ENCODE data around the gene MUC4.

The MUC4 gene

DNA sequence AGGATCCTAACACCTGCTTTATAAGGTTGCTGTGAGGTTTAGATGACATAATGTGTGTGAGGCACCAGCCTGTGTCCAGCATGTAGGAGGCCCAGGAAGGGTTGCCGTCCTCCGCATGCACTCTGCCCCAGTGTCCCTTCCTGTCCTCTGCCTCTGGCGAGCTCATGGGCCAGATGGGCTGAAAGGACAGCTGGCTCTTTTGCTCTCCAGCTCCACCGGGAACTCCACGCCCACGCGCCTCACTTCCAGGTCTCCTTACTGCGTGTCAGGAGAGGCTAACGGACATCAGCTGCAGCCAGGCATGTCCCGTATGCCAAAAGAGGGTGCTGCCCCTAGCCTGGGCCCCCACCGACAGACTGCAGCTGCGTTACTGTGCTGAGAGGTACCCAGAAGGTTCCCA, 78.8 kb downstream of the MUC4 start:
- TF ChIP-seq ZNF565 (CRISPR knock-in tag; conservative IDR thresholded peaks at IDR 0.05; ENCODE audit: low read depth) (no peak), ZFP30 (CRISPR knock-in tag; IDR thresholded peaks at IDR 0.05) (no peak), CSDC2 (CRISPR knock-in tag; IDR thresholded peaks at IDR 0.05) (no peak), OSR1 (CRISPR knock-in tag; IDR thresholded peaks at IDR 0.05) (no peak), ARNTL (CRISPR knock-in tag; IDR thresholded peaks at IDR 0.05; ENCODE audit: borderline replicate concordance, low read depth) (no peak), TOX (CRISPR knock-in tag; IDR thresholded peaks at IDR 0.05; ENCODE audit: borderline replicate concordance) (no peak), ISL1 (CRISPR knock-in tag; IDR thresholded peaks at IDR 0.05) (no peak), ZFP3 (CRISPR knock-in tag; IDR thresholded peaks at IDR 0.05) (no peak)
- TF ChIP-seq, protein P1, sequence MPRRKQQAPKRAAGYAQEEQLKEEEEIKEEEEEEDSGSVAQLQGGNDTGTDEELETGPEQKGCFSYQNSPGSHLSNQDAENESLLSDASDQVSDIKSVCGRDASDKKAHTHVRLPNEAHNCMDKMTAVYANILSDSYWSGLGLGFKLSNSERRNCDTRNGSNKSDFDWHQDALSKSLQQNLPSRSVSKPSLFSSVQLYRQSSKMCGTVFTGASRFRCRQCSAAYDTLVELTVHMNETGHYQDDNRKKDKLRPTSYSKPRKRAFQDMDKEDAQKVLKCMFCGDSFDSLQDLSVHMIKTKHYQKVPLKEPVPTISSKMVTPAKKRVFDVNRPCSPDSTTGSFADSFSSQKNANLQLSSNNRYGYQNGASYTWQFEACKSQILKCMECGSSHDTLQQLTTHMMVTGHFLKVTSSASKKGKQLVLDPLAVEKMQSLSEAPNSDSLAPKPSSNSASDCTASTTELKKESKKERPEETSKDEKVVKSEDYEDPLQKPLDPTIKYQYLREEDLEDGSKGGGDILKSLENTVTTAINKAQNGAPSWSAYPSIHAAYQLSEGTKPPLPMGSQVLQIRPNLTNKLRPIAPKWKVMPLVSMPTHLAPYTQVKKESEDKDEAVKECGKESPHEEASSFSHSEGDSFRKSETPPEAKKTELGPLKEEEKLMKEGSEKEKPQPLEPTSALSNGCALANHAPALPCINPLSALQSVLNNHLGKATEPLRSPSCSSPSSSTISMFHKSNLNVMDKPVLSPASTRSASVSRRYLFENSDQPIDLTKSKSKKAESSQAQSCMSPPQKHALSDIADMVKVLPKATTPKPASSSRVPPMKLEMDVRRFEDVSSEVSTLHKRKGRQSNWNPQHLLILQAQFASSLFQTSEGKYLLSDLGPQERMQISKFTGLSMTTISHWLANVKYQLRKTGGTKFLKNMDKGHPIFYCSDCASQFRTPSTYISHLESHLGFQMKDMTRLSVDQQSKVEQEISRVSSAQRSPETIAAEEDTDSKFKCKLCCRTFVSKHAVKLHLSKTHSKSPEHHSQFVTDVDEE (CRISPR knock-in tag; IDR thresholded peaks at IDR 0.05): no peak
- no peak for ATAC-seq

DNA sequence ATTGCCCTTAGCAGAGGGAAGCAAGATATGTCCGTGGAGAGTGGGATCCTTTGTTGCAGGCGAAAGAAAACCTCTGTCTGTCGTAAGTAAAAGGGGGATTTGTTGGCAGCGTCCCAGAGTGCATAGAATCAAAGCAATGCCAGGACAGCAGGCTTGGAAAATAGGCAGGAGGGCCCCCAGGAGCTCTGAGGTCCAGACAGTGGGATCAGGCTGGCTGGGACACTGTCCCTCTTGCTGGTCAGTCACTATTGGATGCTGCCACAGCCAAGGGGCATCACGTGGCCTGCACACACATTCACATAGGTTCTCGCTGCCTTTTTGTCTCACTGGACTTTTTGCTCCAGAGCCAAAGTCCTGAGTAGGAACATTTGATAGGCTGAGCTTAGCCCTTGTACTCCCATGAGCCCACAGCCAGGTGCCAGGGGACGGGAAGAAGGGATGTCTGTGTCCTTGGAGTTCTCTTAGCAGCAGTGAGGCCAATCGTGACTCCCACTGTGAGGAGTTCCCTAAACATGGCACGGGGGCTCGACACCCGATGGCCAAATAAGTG, 80.3 kb downstream of the MUC4 start:
- ATAC-seq: no peak

DNA sequence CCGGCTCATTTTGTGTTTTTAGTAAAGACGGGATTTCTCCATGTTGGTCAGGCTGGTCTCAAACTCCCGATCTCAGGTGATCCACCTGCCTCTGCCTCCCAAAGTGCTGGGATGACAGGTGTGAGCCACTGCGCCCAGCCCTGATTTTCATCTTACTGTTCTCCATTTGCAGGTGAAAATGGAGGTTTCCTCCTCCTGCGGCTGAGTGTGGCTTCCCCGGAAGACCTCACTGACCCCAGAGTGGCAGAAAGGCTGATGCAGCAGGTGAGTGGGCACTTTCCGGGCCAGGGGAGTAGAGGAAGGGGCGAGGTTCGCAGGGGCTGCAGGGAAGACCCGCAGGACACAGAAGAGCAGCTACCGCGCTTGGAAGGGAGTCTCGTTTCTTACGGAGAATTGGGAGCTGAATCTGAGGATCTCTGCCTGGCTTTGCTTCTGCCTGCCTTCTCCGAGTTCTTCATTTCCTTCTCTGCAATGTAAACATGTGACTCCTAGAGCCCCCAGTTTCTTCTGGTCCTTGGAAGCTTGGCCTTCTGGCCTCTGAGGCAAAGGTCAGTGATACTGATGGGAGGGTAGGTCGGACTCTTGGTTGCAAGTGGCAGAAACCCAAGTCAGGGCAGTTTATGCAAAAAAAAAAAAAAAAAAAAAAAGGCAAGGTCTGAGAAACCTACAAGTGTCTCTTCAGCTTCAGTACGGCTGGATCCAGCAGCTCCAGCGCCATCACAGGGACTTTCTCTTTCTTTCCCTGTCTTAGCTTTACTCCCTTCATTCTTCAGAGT, 82.1 kb downstream of the MUC4 start:
- ATAC-seq: no peak
- TF ChIP-seq ARNTL (CRISPR knock-in tag; IDR thresholded peaks at IDR 0.05; ENCODE audit: borderline replicate concordance, low read depth) (no peak), PPARA (CRISPR knock-in tag; IDR thresholded peaks at IDR 0.05; ENCODE audit: borderline replicate concordance) (no peak), OSR1 (CRISPR knock-in tag; IDR thresholded peaks at IDR 0.05) (no peak), BACH2 (CRISPR knock-in tag; IDR thresholded peaks at IDR 0.05; ENCODE audit: borderline replicate concordance) (no peak), ZNF565 (CRISPR knock-in tag; conservative IDR thresholded peaks at IDR 0.05; ENCODE audit: low read depth) (no peak), ZNF8 (CRISPR knock-in tag; IDR thresholded peaks at IDR 0.05) (no peak), TOX (CRISPR knock-in tag; IDR thresholded peaks at IDR 0.05; ENCODE audit: borderline replicate concordance) (no peak), ZNF70 (CRISPR knock-in tag; IDR thresholded peaks at IDR 0.05) (no peak), ZFP30 (CRISPR knock-in tag; IDR thresholded peaks at IDR 0.05) (no peak), TCF4 (CRISPR knock-in tag; IDR thresholded peaks at IDR 0.05; ENCODE audit: borderline replicate concordance) (no peak), ISL1 (CRISPR knock-in tag; IDR thresholded peaks at IDR 0.05) (no peak)
- TF ChIP-seq, protein P2, sequence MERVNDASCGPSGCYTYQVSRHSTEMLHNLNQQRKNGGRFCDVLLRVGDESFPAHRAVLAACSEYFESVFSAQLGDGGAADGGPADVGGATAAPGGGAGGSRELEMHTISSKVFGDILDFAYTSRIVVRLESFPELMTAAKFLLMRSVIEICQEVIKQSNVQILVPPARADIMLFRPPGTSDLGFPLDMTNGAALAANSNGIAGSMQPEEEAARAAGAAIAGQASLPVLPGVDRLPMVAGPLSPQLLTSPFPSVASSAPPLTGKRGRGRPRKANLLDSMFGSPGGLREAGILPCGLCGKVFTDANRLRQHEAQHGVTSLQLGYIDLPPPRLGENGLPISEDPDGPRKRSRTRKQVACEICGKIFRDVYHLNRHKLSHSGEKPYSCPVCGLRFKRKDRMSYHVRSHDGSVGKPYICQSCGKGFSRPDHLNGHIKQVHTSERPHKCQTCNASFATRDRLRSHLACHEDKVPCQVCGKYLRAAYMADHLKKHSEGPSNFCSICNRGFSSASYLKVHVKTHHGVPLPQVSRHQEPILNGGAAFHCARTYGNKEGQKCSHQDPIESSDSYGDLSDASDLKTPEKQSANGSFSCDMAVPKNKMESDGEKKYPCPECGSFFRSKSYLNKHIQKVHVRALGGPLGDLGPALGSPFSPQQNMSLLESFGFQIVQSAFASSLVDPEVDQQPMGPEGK (CRISPR knock-in tag; IDR thresholded peaks at IDR 0.05; ENCODE audit: borderline replicate concordance): no peak
- TF ChIP-seq, protein P1 (CRISPR knock-in tag; IDR thresholded peaks at IDR 0.05): no peak

More for the DNA sequence above, 80.3 kb downstream of the MUC4 start:
- TF ChIP-seq TOX (CRISPR knock-in tag; IDR thresholded peaks at IDR 0.05; ENCODE audit: borderline replicate concordance): no peak
- TF ChIP-seq ZNF8 (CRISPR knock-in tag; IDR thresholded peaks at IDR 0.05): no peak
- TF ChIP-seq, protein P3, sequence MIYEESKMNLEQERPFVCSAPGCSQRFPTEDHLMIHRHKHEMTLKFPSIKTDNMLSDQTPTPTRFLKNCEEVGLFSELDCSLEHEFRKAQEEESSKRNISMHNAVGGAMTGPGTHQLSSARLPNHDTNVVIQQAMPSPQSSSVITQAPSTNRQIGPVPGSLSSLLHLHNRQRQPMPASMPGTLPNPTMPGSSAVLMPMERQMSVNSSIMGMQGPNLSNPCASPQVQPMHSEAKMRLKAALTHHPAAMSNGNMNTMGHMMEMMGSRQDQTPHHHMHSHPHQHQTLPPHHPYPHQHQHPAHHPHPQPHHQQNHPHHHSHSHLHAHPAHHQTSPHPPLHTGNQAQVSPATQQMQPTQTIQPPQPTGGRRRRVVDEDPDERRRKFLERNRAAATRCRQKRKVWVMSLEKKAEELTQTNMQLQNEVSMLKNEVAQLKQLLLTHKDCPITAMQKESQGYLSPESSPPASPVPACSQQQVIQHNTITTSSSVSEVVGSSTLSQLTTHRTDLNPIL (CRISPR knock-in tag; IDR thresholded peaks at IDR 0.05; ENCODE audit: low read depth): no peak
- TF ChIP-seq, protein P4, sequence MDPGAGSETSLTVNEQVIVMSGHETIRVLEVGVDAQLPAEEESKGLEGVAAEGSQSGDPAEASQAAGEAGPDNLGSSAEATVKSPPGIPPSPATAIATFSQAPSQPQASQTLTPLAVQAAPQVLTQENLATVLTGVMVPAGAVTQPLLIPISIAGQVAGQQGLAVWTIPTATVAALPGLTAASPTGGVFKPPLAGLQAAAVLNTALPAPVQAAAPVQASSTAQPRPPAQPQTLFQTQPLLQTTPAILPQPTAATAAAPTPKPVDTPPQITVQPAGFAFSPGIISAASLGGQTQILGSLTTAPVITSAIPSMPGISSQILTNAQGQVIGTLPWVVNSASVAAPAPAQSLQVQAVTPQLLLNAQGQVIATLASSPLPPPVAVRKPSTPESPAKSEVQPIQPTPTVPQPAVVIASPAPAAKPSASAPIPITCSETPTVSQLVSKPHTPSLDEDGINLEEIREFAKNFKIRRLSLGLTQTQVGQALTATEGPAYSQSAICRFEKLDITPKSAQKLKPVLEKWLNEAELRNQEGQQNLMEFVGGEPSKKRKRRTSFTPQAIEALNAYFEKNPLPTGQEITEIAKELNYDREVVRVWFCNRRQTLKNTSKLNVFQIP (CRISPR knock-in tag; IDR thresholded peaks at IDR 0.05; ENCODE audit: borderline replicate concordance, low read depth): no peak
- TF ChIP-seq ESRRG (CRISPR knock-in tag; IDR thresholded peaks at IDR 0.05): no peak
- no peak for TF ChIP-seq ZNF565 (CRISPR knock-in tag; conservative IDR thresholded peaks at IDR 0.05; ENCODE audit: low read depth)
- TF ChIP-seq, protein P5, sequence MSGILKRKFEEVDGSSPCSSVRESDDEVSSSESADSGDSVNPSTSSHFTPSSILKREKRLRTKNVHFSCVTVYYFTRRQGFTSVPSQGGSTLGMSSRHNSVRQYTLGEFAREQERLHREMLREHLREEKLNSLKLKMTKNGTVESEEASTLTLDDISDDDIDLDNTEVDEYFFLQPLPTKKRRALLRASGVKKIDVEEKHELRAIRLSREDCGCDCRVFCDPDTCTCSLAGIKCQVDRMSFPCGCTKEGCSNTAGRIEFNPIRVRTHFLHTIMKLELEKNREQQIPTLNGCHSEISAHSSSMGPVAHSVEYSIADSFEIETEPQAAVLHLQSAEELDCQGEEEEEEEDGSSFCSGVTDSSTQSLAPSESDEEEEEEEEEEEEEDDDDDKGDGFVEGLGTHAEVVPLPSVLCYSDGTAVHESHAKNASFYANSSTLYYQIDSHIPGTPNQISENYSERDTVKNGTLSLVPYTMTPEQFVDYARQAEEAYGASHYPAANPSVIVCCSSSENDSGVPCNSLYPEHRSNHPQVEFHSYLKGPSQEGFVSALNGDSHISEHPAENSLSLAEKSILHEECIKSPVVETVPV (CRISPR knock-in tag; IDR thresholded peaks at IDR 0.05): no peak
- no peak for TF ChIP-seq ZNF70 (CRISPR knock-in tag; IDR thresholded peaks at IDR 0.05)
- TF ChIP-seq TCF4 (CRISPR knock-in tag; IDR thresholded peaks at IDR 0.05; ENCODE audit: borderline replicate concordance): no peak
- TF ChIP-seq ZC3H10 (CRISPR knock-in tag; IDR thresholded peaks at IDR 0.05): no peak
- no peak for TF ChIP-seq ZFP30 (CRISPR knock-in tag; IDR thresholded peaks at IDR 0.05)
- no peak for TF ChIP-seq OSR1 (CRISPR knock-in tag; IDR thresholded peaks at IDR 0.05)
- no peak for TF ChIP-seq BACH2 (CRISPR knock-in tag; IDR thresholded peaks at IDR 0.05; ENCODE audit: borderline replicate concordance)
- TF ChIP-seq ISL1 (CRISPR knock-in tag; IDR thresholded peaks at IDR 0.05): no peak
